GM12864 (cell line): ENCODE results near the gene NDUFAB1.

Source experiments
- DNase-seq: peaks from one replicate; pipeline ENCODE4 v3.0.0-alpha.2; 2011; ENCODE audit warnings: low read depth
- H3K4me3 ChIP-seq: 2 replicates; pipeline ENCODE4 v1.5.1; 2011; ENCODE audit warnings: mild to moderate bottlenecking, low read depth, low read length, control low read depth
- TF ChIP-seq, protein P1 (sequence below): IDR thresholded peaks from 2 replicates; pipeline ENCODE4 v1.5.1; 2011; ENCODE audit warnings: low read depth, mild to moderate bottlenecking, moderate library complexity, low read length, control low read depth, inconsistent platforms; ENCODE audit errors: missing control alignments

NDUFAB1 gene

DNA sequence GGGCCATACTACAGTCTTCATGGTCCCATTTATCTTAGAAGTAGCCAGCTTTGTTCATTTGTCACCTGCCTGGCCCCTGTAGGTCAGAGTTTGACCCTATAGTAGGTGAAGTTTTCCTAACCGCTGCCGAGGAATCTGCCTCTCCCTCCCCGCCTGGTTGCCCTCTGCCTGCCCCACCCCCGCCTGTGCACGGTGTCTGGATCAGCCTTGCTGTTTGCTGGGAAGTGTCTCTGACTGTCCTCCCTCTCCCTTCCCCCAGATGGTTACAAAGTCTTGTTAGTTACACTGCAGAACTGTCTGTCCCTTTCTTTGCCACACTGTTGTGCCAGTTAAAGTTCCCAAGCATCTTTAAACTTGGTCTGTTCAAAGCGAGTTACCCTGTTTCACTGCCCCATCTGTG lies 32.9 kb downstream of the NDUFAB1 start:
- TF ChIP-seq, protein P1, sequence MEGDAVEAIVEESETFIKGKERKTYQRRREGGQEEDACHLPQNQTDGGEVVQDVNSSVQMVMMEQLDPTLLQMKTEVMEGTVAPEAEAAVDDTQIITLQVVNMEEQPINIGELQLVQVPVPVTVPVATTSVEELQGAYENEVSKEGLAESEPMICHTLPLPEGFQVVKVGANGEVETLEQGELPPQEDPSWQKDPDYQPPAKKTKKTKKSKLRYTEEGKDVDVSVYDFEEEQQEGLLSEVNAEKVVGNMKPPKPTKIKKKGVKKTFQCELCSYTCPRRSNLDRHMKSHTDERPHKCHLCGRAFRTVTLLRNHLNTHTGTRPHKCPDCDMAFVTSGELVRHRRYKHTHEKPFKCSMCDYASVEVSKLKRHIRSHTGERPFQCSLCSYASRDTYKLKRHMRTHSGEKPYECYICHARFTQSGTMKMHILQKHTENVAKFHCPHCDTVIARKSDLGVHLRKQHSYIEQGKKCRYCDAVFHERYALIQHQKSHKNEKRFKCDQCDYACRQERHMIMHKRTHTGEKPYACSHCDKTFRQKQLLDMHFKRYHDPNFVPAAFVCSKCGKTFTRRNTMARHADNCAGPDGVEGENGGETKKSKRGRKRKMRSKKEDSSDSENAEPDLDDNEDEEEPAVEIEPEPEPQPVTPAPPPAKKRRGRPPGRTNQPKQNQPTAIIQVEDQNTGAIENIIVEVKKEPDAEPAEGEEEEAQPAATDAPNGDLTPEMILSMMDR = no peak
- no peak for DNase-seq
- no peak overlapping the region for H3K4me3 ChIP-seq

DNA sequence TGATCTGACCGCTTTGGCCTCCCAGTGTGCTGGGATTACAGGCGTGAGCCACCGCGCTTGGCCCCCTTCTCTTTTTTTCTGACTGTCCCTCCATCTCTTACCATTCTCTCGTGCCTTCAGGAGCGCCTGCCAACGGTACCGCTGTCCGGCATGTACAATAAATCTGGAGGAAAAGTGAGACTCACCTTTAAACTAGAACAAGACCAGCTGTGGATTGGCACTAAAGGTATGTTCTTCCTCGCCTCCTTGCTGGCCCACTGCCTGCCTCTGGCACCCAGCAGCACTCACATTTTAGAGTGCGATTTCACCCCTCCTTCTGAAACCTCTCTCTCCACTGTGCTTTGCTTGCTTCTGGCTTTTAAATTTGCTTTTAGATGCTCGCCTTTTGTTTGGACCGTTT lies 33.6 kb downstream of the NDUFAB1 start:
- H3K4me3 ChIP-seq = no peak overlapping the region

DNA sequence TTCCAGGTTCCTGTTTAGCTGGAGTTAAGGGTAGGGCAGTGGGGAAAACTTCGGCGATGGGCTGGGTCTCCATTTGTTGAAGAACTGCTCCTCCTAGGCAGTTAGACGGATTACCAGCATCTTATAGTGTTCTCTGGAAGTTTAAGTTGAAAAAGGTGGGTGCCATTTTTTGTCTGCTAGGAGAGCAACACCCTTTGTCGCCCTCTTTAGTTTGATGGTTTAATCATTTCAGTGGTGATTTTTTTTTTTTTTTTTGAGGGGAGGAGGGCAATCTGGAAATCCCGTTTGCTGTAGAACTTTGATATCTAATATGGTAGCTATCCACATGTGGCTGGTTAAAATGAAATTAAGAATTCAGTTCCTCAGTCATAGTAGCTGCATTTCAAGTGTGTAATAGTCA lies 34.5 kb downstream of the NDUFAB1 start:
- H3K4me3 ChIP-seq = no peak overlapping the region
- no peak for DNase-seq
- TF ChIP-seq, protein P1 = no peak

More for the DNA sequence above, 33.6 kb downstream of the NDUFAB1 start:
- TF ChIP-seq, protein P1 = no peak
- no peak for DNase-seq

DNA sequence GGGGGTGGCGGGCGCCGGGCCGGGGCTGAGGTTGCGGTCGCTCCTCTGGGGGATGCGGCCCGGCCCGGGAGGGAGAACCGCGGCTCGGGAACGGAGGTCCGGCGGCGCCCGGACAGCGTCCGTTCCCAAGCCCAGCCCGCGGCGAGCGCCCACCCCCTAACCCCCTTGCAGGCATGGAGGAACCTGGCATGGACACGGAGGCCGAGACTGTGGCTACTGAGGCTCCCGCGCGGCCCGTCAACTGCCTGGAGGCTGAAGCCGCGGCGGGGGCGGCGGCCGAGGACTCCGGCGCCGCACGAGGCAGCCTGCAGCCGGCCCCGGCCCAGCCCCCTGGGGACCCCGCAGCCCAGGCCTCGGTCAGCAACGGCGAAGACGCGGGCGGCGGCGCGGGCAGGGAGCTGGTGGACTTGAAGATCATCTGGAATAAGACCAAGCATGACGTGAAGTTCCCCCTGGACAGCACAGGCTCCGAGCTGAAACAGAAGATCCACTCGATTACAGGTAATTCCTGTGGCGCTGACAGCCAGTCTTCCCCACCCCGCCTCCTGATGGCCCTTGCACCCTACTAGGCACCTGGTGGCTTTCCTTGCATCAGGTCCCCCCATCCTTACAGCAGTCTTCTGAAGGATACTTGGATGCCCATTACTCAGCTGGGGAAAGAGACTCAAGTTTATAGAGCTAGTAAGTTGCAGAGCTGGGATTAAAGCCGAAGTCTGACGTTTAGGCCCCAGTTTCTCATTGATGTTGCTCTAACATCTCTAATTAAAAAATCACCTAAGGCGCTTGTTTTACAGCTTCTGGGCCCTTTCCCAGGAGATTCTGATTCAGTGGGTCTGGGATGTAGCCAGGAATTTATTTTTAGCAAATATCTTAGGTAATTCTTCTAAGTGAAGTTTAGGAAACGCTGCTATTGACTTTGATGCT lies 38.1 kb downstream of the NDUFAB1 start:
- no peak for DNase-seq
- H3K4me3 ChIP-seq = peak overlapping the region; percentile 64
- TF ChIP-seq, protein P1 = no peak

DNA sequence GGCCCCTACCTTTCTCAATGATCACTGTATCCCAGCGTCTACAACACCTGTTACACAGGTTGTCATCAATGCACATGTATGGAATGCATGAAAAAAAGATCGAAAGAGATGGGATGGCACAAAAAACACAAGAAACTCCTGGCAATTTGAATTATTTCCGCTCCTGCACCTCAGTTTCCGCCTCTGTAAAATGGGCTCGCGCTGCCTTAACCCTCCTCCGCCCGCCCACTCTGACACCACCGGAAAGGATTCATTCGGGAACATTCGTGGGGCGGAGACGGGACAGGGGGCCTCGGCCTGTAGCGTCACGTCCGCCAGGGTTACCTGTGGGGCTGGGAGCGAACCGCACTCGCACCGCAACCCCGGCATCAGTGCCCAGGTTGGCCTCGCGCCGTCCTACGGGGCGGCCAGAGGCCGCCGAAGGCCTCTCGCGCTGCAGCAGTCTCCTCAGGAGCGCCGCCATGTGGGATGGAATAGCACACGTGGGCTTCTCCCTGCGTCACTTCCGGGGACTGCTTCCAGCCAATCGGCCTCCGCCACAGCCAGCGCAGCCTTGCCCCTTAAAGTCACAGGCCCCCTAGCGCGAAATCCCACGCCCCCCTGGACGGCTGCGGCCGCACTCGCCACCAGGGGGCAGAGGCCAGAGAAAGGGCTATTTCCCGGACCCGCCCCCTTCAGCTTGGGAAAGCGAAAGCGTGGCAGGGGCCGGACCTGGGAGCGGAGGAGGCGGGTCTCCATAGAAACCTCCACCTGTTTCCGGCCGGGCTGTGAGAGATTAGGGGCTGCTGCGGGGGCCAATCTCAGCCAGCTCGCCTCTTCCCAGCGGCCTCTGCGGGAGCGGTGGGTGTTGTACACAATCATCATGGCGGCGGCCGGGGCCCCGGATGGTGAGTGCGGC lies 39.0 kb downstream of the NDUFAB1 start, which contains the start of the genes EARS2 and UBFD1:
TSS of gene EARS2 (minus strand) at position 470 of the 898 bp plus-strand sequence. CDS start at position 463, 7 bp downstream.
TSS of gene UBFD1 (plus strand) at position 847 of the 898 bp plus-strand sequence. CDS start at position 863, 16 bp downstream.
- peak within 1 kb of the TSS; percentile 64 for H3K4me3 ChIP-seq
- TF ChIP-seq, protein P1 = peak; percentile 82
- peak; percentile 94 for DNase-seq

DNA sequence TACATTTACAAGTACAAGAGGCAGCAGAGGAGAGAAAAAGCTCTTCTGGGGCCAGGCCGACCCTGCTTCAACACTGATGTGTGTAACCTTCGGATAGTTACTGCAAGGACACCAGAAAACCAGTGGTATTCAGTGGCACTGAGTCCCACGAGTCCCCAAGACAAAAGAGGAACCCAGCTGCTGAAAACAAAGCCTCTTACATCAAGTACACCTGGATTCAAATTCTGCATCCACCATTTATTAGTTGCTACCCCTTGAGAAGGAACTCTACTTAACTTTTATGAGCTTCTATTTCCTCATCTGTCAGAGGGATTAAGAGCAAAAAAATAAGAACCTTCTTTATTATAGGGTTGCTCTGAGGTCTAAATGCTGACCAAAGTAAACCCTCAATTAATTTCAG lies 41.6 kb downstream of the NDUFAB1 start:
- no peak for DNase-seq
- no peak overlapping the region for H3K4me3 ChIP-seq
- TF ChIP-seq, protein P1 = no peak
